Left kidney (tissue), 2 donors: ENCODE measurements around the gene TPRN. TPM values are rescaled to one million over a fixed set of nuclear protein-coding genes. Genes with fewer than 3 reads are reported as not detected.

ENCODE experiments used
- DNase-seq: peaks from one replicate; pipeline ENCODE4 v3.0.0-alpha.2; 2013
- polyA plus RNA-seq: library from polyadenylated mRNA; unstranded; fragments of 120-200 nt; gene quantifications from one replicate; pipeline ENCODE4 v1.2.1, GENCODE V29; 2013; ENCODE audit not compliant: insufficient read length

The TPRN gene
- polyA plus RNA-seq, 1 donor = 10.9 TPM

DNA sequence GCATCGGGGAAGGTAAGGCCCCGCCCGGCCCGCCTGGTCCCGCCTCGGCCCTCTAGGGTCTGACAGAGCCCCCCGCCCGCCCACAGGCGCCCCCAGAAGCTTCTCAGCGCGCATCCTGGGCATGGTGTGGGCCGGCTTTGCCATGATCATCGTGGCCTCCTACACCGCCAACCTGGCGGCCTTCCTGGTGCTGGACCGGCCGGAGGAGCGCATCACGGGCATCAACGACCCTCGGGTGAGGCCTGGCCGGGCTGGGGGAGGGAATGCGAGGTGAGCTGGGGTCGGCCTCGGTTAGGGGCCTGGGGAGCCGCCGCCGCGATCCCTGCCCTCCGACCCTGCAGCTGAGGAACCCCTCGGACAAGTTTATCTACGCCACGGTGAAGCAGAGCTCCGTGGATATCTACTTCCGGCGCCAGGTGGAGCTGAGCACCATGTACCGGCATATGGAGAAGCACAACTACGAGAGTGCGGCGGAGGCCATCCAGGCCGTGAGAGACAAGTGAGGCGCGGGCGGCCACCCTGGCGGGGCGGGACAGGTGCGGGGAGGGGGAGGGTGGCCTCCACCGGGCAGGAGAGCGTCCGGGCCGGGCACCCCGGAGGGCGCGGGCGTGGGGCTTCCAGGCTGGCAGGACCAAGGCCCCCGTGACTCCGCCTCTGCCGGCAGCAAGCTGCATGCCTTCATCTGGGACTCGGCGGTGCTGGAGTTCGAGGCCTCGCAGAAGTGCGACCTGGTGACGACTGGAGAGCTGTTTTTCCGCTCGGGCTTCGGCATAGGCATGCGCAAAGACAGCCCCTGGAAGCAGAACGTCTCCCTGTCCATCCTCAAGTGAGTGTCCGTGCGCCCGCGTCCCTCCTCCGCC is 37.8 kb downstream of the TPRN start:
- no peak for DNase-seq

DNA sequence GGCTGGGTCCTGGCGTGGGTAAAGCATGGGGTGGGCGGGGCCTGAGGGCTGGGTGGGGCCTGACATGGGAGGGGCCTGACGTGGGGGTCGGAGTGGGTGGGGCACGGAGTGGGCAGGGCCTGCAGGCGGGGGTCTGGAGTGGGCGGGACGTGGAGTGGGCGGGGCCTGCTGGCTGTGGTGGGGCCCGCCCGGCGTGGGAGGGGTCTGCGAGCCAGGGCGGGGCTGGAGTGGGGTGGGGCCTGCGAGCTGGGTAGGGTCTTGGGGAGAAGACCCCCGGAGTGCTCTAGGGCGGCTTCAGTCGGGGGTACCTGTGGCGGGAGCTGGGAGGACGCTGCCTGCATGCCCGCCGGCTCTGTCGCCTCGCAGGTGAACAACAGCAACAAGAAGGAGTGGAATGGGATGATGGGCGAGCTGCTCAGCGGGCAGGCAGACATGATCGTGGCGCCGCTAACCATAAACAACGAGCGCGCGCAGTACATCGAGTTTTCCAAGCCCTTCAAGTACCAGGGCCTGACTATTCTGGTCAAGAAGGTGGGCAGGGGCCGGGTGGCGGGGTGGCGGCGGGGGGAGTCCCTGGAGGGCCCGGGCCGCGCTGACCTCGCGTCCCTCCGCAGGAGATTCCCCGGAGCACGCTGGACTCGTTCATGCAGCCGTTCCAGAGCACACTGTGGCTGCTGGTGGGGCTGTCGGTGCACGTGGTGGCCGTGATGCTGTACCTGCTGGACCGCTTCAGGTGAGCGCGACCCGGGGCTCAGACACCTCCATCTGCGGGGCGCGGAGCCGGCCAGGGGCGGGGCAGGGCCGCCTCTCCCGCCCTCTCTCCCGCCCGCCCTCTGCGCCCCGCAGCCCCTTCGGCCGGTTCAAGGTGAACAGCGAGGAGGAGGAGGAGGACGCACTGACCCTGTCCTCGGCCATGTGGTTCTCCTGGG is 38.7 kb downstream of the TPRN start:
- no peak for DNase-seq

DNA sequence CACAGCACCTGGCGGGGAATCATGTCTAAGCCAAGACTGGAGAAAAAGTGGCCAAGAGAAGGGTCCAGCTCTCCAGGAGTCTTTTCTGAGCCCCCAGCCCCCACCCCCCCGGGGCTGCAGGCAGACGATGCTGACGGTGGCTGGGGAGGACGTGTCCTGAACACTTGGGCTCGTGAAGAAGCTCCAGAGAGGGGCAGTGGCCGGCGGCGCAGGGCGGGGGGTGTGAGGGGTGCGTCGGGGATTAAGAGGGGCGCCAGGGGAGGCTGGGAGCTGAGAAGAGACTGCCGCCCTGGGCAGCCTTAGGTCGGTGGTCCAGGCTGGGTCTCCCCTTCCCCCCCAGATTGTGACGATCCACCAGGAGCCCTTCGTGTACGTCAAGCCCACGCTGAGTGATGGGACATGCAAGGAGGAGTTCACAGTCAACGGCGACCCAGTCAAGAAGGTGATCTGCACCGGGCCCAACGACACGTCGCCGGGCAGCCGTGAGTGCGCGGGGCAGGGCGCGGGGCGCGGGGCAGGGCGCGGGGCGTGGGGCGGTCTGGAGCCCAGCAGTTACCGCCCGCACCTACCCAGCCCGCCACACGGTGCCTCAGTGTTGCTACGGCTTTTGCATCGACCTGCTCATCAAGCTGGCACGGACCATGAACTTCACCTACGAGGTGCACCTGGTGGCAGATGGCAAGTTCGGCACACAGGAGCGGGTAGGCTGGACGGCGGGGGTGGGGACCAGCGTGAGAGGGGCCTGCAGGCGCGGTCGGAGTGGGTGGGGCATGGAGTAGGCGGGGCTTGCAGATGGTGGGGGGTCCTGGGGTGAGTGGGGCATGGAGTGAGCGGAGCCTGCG is 39.6 kb downstream of the TPRN start:
- DNase-seq = no peak

DNA sequence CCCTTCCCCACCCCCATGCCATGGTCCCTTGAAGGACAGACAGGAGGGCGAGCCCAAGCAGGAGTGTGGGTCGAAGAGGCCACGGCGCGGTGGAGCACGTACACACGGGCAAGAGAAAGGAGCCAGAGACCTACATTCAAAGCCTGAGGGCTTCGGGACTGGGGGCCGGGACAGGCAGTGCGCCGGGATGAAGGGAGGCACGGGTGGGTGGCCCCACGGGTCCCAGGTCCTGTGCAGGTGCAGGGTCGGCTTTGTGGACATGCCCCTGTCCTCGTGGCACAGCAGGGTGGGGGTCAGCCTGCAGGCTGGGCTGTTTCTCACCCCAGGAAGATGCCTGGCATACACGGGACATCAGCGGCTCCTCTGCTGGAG is 40.5 kb downstream of the TPRN start:
- DNase-seq = no peak

DNA sequence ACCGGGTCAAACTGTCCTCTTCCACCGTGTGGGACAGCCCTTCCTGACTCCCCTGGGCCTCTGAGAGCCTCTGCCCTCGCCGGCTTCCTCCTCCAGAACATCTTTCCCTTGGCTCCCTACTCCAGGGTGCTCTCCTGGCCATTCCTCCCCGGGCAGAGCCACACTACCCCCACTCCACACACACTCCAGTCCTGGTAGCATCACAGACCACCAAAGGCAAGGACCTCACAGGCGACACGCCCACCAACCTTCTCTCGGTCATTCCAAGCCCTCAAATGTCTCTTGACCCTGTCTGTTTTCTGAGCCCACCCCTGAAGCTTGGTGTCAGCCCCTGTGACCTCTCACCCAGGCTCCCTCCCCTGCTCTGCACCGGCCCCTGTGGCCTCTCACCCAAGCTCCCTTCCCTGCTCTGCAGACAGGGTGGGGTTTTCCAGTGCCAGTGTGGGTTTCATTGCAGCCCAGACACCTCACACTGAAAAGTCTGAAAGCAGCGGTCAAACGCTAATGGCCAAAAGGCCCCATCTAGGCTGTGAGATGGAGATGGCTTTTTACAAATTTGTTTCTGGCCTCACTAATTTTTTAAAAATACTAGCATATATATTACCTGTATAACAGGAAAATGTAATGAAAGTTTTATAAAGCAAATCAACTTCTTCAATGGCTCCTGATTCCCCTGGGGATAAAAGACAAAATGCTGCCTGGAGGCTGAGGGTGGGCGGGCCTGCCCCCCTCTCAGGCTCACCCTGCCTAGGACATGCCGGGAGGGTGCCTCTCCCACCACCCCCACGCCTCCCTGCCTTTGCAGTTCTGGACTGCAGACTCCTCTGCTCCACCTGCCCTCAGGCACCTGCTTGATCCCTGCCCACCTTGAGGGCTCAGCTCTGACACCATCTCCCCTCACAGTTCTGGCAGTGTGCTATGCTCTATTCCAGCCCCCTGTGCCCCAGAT is 41.2 kb downstream of the TPRN start:
- no peak for DNase-seq

DNA sequence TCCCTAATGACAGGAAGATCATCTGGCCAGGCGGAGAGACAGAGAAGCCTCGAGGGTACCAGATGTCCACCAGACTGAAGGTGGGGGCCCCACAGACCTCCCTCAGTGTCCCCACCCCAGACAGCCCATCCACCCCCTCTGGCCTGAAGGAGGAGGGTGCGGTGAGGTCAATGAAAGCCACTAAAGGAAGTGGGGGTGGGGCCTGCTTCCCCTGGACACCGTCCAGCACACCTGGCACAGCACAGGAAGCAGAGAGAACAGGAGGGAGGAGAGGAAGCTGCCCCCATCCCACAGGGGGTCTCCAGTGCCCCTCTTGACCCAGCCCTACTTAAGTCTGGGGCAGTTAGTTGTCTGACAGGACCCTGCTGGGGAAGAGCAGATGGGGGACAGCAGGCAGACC is 41.9 kb downstream of the TPRN start:
- no peak for DNase-seq

DNA sequence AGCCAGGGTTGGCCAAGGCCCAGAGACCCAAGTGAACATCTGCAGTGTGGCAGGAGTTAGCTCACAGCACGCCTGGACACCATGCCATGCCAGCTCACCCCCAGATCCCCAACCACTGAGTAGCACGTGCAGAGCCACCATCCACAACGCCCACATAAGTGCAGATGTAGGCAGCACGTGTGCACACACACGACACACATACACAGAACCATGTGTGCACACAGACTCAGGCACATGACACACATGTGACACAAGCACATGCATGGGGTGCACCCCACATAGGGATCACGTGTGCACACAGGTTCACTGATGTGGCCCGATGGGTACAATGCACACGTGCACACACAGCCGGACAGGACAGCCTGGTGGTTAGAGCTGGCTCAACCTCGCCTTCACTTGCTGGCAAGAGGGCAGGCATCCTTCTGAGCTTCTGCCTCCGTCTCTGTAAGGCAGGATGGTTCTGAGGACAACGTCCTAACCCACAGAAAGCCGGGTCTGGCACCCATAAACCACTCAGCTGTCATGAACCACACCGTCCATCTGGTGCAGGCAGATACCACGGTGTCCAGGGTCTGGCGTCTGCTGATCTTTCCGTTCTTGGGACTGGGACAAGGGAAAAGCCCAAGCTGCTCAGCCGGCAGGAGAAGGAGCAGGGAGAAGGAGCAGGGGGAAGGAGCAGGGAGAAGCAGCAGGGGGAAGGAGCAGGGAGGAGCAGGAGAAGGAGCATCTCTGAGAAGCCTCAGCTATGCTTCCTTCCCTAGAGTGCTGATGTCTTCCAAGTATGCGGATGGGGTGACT is 42.7 kb downstream of the TPRN start:
- DNase-seq = no peak

DNA sequence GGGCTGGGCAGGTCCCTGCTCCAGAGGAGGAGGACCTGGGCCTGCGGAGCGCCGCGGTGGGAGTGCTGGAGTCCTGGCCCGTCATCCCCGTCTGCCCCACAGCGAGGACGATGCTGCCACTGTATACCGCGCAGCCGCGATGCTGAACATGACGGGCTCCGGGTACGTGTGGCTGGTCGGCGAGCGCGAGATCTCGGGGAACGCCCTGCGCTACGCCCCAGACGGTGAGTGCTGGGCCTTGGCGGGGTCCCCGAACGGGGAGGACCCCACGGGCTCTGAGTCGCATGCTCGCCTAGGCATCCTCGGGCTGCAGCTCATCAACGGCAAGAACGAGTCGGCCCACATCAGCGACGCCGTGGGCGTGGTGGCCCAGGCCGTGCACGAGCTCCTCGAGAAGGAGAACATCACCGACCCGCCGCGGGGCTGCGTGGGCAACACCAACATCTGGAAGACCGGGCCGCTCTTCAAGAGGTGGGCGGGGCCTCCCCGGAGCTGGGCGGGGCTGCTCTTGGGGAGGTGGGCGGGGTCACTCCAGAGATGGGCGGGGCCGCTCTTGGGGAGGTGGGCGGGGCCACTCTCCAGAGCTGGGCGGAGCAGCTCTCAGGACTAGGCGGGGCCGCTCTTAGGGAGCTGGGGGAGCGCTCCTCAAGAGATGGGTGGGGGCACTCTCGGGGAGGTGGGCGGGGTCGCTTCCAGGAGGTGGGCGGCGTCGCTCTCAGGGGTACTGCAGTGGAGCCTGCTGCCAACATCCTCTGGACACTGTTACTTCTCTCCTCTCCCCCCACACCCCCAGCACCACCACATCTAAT is 43.8 kb downstream of the TPRN start:
- DNase-seq = no peak

DNA sequence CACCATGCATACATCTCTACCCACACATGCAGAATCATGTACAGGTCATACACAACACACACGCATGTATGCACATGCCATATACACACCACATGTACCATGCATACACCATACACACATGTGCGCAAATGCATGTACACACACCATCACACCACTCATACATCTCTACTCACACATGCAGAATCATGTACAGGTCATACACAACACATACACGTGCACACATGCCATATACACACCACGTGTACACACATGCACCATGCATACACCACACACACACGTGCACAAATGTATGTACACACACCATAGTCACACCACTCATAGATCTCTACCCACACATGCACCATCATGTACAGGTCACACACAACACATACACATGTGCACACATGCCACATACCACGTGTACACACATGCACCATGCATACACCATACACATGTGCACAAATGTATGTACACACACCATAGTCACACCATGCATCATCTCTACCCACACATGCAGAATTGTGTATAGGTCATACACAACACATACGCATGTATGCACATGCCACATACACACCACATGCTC is 47.6 kb downstream of the TPRN start:
- no peak for DNase-seq

DNA sequence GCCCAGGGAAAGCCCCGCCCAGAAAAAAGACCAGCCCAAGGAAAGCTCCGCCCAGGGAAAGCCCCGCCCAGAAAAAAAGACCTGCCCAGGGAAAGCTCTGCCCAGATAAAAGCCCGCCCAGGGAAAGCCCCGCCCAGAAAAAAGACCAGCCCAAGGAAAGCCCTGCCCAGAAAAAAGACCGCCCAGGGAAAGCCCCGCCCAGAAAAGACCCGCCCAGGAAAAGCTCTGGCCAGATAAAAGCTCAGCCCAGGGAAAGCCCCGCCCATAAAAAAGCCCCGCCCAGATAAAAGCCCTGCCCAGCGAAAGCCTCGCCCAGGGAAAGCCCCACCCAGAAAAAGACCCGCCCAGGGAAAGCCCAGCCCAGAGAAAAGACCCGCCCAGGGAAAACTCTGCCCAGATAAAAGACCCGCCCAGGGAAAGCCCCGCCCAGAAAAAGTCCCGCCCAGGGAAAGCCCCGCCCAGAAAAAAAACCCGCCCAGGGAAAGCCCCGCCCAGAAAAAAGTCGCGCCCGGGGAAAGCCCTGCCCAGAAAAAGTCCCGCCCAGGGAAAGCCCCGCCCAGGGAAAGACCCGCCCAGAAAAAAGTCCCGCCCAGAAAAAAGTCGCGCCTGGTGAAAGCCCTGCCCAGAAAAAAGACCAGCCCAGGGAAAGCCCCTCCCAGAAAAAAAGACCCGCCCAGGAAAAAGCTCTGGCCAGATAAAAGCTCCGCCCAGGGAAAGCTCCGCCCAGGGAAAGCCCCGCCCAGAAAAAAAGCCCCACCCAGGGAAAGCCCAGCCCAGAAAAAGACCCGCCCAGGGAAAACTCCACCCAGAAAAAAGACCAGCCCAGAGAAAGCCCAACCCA is 49.7 kb downstream of the TPRN start:
- no peak for DNase-seq

DNA sequence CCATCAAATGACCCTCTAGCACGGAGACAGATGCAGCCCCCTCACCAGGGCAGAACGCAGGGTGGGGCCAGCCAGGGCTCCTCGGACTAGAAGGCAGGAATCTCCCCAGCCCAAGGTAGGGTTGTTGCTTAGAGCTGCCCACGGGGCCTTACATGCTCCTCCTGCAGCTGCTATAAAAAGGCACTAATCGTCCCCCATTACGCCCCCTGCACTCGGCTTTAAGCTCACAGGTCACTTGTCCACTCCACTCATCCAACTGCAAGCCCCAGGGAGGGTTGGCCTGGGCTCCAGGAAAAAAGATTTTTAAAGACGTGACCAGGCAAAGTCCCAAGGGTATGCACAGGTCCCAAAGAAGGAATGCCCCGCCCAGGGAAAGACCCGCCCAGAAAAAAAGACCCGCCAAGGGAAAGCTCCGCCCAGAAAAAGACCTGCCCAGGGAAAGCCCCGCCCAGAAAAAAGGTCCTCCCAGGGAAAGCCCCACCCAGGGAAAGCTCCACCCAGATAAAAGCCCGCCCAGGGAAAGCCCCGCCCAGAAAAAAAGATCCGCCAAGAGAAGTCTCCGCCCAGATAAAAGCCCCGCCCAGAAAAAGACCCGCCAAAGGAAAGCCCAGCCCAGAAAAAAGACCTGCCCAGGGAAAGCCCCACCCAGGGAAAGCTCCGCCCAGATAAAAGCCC is 50.5 kb downstream of the TPRN start:
- DNase-seq = no peak

DNA sequence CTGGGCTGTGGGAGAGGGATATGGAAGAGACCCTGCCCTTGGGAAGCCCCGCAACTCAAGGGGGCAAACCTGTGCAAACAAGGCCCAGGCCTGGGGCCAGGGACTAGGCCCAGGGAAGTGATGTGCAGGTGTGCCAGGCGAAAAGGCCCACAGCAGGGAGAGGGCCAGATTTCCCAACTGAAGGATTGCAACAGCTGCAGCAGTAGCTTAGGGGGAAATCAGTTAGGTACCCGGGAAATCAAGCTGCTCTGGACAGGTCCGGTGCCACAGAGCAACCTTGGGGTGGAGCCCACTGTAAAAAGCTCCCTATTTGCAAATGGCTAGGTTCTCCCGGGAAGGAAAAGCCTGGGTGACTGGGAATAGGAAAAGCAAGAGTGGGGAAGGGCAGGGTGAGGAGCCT is 51.2 kb downstream of the TPRN start:
- no peak for DNase-seq

DNA sequence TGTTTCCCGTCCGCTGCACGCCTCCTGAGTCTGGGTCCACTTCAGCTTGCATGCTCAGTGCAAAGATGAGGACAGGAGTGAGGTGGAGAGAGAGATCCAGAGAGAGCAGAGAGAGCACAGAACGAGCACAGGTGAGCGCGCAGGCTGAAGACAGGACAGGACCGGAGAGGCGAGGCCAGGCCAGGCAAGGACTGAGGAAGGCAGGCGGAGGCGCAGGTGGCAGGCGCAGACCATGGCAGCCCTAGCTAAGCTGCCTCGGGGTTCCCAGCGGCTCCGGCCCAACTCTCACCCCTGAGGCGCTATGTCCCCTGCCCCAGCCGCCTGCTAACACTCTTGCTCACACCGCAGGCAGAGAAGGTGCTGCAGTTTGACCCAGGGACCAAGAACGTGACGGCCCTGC is 51.9 kb downstream of the TPRN start:
- DNase-seq = no peak

DNA sequence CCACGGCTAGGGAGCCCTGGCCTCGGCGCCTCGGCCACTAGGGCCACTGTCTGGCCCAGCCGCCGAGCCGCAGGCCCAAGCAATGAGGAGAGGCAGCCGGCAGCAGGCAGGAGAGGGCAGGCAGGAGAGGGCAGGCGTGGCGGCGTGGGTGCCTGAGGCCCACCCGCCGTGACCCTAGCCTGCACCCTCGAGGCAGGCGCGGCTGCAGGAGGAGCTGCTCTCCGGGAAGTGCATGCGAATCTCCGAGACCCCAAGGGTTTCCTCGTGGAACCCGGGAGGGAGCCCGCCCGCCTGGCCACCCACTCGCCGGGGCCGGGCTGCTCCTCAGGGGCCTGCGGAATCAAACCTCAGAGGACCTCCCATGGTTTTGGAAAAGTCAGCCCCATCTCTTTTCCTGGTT is 52.3 kb downstream of the TPRN start:
- no peak for DNase-seq

DNA sequence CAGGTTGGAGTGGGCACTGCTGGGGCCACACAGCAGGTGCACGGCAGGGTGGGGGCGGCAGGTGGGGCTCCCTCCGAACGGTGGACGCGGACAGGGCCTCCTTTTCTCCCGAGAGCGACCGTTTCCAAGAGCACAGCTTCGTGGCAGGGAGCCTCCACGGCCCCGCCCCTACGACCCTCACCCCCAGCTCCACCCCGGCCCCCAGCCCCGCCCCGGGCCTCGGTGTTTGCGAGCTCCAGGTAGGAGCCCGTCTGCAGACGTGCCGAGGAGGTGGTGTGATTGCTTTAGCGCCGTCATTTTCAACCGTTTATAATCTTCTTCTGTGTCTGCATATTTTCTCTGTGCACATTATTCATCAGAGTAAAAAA is 52.8 kb downstream of the TPRN start:
- no peak for DNase-seq

DNA sequence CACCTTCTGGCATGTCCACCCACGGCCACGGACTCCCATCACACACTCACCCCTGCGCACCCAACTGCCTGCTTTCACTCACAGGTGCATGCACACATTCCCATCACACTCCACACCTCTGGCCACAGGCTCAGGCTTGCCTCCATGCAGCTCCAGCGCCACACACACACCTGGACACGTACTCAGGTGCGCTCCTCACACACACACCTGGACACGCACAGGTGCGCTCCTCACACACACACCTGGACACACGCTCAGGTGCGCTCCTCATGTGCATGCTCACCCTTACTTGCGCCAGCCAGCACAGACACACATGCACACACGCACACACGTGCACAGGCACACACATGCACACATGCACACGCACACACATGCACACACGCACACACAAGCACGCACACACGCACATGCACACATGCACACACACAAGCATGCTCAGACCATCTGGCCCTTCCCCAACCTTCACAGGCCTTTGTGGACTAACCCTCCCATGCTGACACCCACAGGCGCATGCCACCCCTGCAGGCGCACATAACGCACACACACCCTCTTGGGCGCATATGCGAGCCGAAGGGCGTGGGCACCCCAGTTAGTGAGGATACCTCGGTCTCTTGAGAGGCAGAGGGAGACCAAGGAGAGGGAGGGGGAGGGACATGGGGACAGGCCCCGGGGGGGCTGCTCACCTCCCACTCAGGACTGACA is 53.3 kb downstream of the TPRN start:
- DNase-seq = no peak

DNA sequence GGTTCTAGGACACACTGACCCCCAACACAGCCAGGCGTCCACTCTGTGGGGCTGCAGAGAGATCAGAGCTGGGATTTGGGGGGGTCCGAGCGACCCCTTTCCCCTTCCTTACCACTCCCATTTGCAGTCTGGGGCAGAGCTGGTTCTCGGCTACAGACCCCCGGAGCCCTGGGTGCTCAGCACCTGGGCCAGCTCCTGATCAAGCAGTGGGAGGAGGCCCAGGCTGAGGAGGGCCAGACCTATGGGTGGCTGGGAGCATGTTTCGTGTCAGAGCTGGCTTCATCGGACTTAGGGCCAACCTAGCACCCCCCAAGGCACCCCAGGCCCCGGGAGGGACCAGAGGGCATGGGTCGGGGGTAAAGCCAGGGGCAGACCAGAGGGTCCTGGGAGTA is 54.0 kb downstream of the TPRN start:
- no peak for DNase-seq
